ENCODE results near the gene BEAN1.

BEAN1 gene

GRCh38 chr16:66402591-66403230 lies 24.4 kb upstream of the BEAN1 start:
- DNase-seq (ENCODE audit: low read depth) = no peak
- H3K4me3 ChIP-seq (ENCODE audit: low read length) = no peak overlapping the region
- no peak for TF ChIP-seq CTCF (conservative IDR thresholded peaks at IDR 0.05; ENCODE audit: low read length)

- no peak overlapping the region for H3K4me3 ChIP-seq (ENCODE audit: low read length)
- no peak for DNase-seq (ENCODE audit: low read depth)
- TF ChIP-seq CTCF (conservative IDR thresholded peaks at IDR 0.05; ENCODE audit: low read length) = no peak
Observed at GRCh38 chr16:66403531-66404145, 23.5 kb upstream of the BEAN1 start.

- H3K4me3 ChIP-seq (ENCODE audit: low read length) = no peak overlapping the region
- DNase-seq (ENCODE audit: low read depth) = no peak
- no peak for TF ChIP-seq CTCF (conservative IDR thresholded peaks at IDR 0.05; ENCODE audit: low read length)
Observed at GRCh38 chr16:66405057-66405783, 21.9 kb upstream of the BEAN1 start.

GRCh38 chr16:66406534-66407221 lies 20.4 kb upstream of the BEAN1 start:
- H3K4me3 ChIP-seq (ENCODE audit: low read length) = peak overlapping the region; percentile 73
- TF ChIP-seq CTCF (conservative IDR thresholded peaks at IDR 0.05; ENCODE audit: low read length) = peak; percentile 75
- peak; percentile 49 for DNase-seq (ENCODE audit: low read depth)

GRCh38 chr16:66408163-66409048 lies 18.7 kb upstream of the BEAN1 start:
- no peak overlapping the region for H3K4me3 ChIP-seq (ENCODE audit: low read length)
- no peak for TF ChIP-seq CTCF (conservative IDR thresholded peaks at IDR 0.05; ENCODE audit: low read length)
- DNase-seq (ENCODE audit: low read depth) = peak; percentile 55

- peak; percentile 51 for DNase-seq (ENCODE audit: low read depth)
- no peak for TF ChIP-seq CTCF (conservative IDR thresholded peaks at IDR 0.05; ENCODE audit: low read length)
- no peak overlapping the region for H3K4me3 ChIP-seq (ENCODE audit: low read length)
Observed at GRCh38 chr16:66409156-66409555, 17.9 kb upstream of the BEAN1 start.
